ENCODE results near the gene TIMELESS. TPM values are rescaled to one million over a fixed set of nuclear protein-coding genes. Genes with fewer than 3 reads are reported as not detected.

Gene TIMELESS
- total and polyA plus RNA-seq, 10 donors: 9.9 to 17.7 (median 12.7) TPM

DNA sequence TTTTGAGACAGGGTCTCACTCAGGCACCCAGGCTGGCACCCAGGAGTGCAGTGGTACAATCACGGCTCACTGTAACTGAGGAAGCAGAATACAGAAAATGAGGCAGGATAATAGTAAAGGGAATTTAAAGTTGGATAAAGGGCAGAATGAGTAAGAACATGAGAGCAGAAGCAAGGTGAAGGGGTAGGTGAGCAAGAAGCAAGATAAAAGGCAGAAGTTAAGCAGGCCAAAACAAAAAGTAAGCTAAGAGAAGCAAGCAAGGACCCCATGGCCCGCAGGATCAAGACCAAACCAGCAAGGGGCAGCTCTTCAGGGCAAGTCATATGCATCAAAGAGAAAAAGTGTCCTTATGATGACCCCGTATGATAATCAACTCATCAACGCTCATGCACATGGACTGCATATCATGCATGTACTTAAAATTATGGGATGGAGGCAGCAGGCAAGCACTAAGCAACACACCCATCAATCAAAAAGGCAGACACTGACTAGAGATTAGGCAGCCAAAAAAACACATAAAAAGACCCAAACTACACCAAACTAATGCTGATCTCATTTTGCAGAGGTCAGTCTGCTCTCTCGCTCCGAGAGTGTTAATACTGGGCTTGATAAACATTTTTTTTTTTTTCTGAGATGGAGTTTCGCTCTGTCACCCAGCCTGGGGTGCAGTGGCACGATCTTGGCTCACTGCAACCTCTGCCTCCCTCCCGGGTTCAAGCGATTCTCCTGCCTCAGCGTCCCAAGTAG lies 11.6 kb downstream of the TIMELESS start:
- no peaks in the 10 kb centered on the region for H3K27me3 ChIP-seq (replicated peaks in 1 of 7)
- no peak for DNase-seq
- H3K27ac ChIP-seq: no peak overlapping the region
- WGBS, 5 donors: 91 to 94% (median 93%) methylated on average over 11 of the region's 11 CpGs
- no peak overlapping the region for H3K4me3 ChIP-seq
- H3K9me3 ChIP-seq: no peaks in the 10 kb centered on the region
- TF ChIP-seq CTCF (IDR thresholded peaks at IDR 0.05 in 8 of 11, conservative IDR thresholded peaks at IDR 0.05 in 3 of 11) (no peak), POLR2AphosphoS5 (IDR thresholded peaks at IDR 0.05) (no peak), POLR2A (IDR thresholded peaks at IDR 0.05) (no peak)
- intact Hi-C loops (cut with DNase I; ENCODE audit: low total_unique reads): no loop called here
- no peaks in the 10 kb centered on the region for H3K4me1 ChIP-seq
- peaks cover 0 to 15% (median 10%) of the 10 kb centered on the region in 6 donors for H3K36me3 ChIP-seq

- DNase-seq: no peak
- no peak overlapping the region for H3K27ac ChIP-seq
- WGBS, 5 donors: 84 to 92% (median 90%) methylated on average over 6 of the region's 6 CpGs
- no peaks in the 10 kb centered on the region for H3K4me1 ChIP-seq
- H3K36me3 ChIP-seq: peaks cover 0 to 43% (median 22%) of the 10 kb centered on the region in 6 donors
- no peaks in the 10 kb centered on the region for H3K9me3 ChIP-seq
- intact Hi-C loops (cut with DNase I; ENCODE audit: low total_unique reads): no loop called here
- no peak for TF ChIP-seq POLR2AphosphoS5 (IDR thresholded peaks at IDR 0.05)
- TF ChIP-seq POLR2A (IDR thresholded peaks at IDR 0.05): no peak
- no peak for TF ChIP-seq CTCF (IDR thresholded peaks at IDR 0.05 in 8 of 11, conservative IDR thresholded peaks at IDR 0.05 in 3 of 11)
- no peaks in the 10 kb centered on the region for H3K27me3 ChIP-seq (replicated peaks in 1 of 7)
- no peak overlapping the region for H3K4me3 ChIP-seq
These were observed 14.4 kb downstream of the TIMELESS start for GRCh38 chr12:56434828-56435227.

GRCh38 chr12:56431850-56432249 lies 17.4 kb downstream of the TIMELESS start:
- H3K4me1 ChIP-seq: no peaks in the 10 kb centered on the region
- H3K27me3 ChIP-seq (replicated peaks in 1 of 7): no peaks in the 10 kb centered on the region
- H3K4me3 ChIP-seq: no peak overlapping the region
- intact Hi-C loops (cut with DNase I; ENCODE audit: low total_unique reads): no loop called here
- H3K36me3 ChIP-seq: peaks cover 6 to 72% (median 42%) of the 10 kb centered on the region in 6 donors
- no peak overlapping the region for H3K27ac ChIP-seq
- no peaks in the 10 kb centered on the region for H3K9me3 ChIP-seq
- TF ChIP-seq CTCF (IDR thresholded peaks at IDR 0.05 in 8 of 11, conservative IDR thresholded peaks at IDR 0.05 in 3 of 11) (no peak), POLR2AphosphoS5 (IDR thresholded peaks at IDR 0.05) (no peak), POLR2A (IDR thresholded peaks at IDR 0.05) (no peak)
- DNase-seq: no peak
- WGBS, 5 donors: 94 to 98% (median 97%) methylated on average over 3 of the region's 3 CpGs

- intact Hi-C loops (cut with DNase I; ENCODE audit: low total_unique reads): no loop called here
- 93 to 97% (median 97%) methylated on average over 11 of the region's 11 CpGs for WGBS, 5 donors
- TF ChIP-seq POLR2AphosphoS5 (IDR thresholded peaks at IDR 0.05) (no peak), CTCF (IDR thresholded peaks at IDR 0.05 in 8 of 11, conservative IDR thresholded peaks at IDR 0.05 in 3 of 11) (no peak), POLR2A (IDR thresholded peaks at IDR 0.05) (no peak)
- H3K27me3 ChIP-seq (replicated peaks in 1 of 7): no peaks in the 10 kb centered on the region
- H3K36me3 ChIP-seq: peaks cover 6 to 78% (median 43%) of the 10 kb centered on the region in 6 donors
- no peaks in the 10 kb centered on the region for H3K9me3 ChIP-seq
- H3K27ac ChIP-seq: no peak overlapping the region
- DNase-seq: no peak
- H3K4me3 ChIP-seq: no peak overlapping the region
- H3K4me1 ChIP-seq: no peaks in the 10 kb centered on the region
These were observed 17.9 kb downstream of the TIMELESS start for GRCh38 chr12:56431288-56431687.
